A549 (cell line): ENCODE results near the gene PADI6. TPM values are rescaled to one million over a fixed set of nuclear protein-coding genes. Genes with fewer than 3 reads are reported as not detected.

Experiments
- ATAC-seq, 2 experiments: fragments of 200-7000 bp in 1 of 2; fragments of >200 bp in 1 of 2; cut with Nextera tagmentation in 1 of 2; cut with Tn5 transposase in 1 of 2; 3 replicates each; pipeline versions ENCODE4 v1.8.0 to v1.9.1; 2018 to 2020; ENCODE audit warnings: mild to moderate bottlenecking in 1 of 2, moderate library complexity in 1 of 2
- CTCF ChIA-PET: fragments of 300-600 bp; sonication (Branson Sonifier 250); formaldehyde crosslinking; extraction: SDS; loops from one replicate; lab custom pipeline; 2021; ENCODE audit warnings: antibody characterized with exemption, inconsistent platforms; lab: Yijun Ruan, JAX
- POLR2A ChIA-PET: fragments of 350-600 bp; formaldehyde crosslinking; extraction: SDS; loops from one replicate; lab custom pipeline; 2021; ENCODE audit warnings: antibody characterized with exemption, inconsistent platforms; lab: Yijun Ruan, JAX
- DNase-seq, 2 experiments: peaks; one replicate each; pipeline versions ENCODE4 v3.0.0 to v3.0.0-alpha.2; 2011 to 2016; ENCODE audit warnings: low read depth in 1 of 2, low spot score in 1 of 2
- FAIRE-seq: peaks from 2 replicates; lab custom pipeline; 2011; peaks lifted over from hg19 to GRCh38; lab: Jason Lieb, UNC
- H3K27ac ChIP-seq, 2 experiments: fragments of >200 bp; sonication (Bioruptor Twin); formaldehyde crosslinking; 3 replicates each; pipeline ENCODE4 v1.5.1; 2016 to 2017
- H3K4me1 ChIP-seq: fragments of >200 bp; sonication (Bioruptor Twin); formaldehyde crosslinking; 3 replicates; pipeline ENCODE4 v1.6.1; 2016
- H3K4me2 ChIP-seq: fragments of >200 bp; sonication (Bioruptor Twin); formaldehyde crosslinking; 3 replicates; pipeline ENCODE4 v1.6.1; 2016
- H3K4me3 ChIP-seq: fragments of >200 bp; sonication (Bioruptor Twin); formaldehyde crosslinking; 3 replicates; pipeline ENCODE4 v1.5.1; 2016
- H3K9me3 ChIP-seq: fragments of >200 bp; sonication (Bioruptor Twin); formaldehyde crosslinking; 3 replicates; pipeline ENCODE4 v1.6.1; 2016
- BHLHE40 ChIP-seq: IDR thresholded peaks from 2 replicates; pipeline ENCODE4 v1.6.1; 2012; ENCODE audit warnings: low read depth, low read length, inconsistent platforms
- CBX2 ChIP-seq: fragments of 200-600 bp; sonication (generic); IDR thresholded peaks from 2 replicates; pipeline ENCODE4 v1.6.1; 2016; ENCODE audit warnings: low read depth, mild to moderate bottlenecking, borderline replicate concordance
- CHD2 ChIP-seq: fragments of 150-350 bp; IDR thresholded peaks from 2 replicates; pipeline ENCODE4 v1.6.1; 2014; ENCODE audit warnings: low read length; ENCODE audit not compliant: partially characterized antibody
- EHF ChIP-seq: fragments of 250-450 bp; sonication (Bioruptor Pico); IDR thresholded peaks from 2 replicates; pipeline ENCODE4 v1.5.0; 2020; ENCODE audit warnings: mild to moderate bottlenecking
- EHMT2 ChIP-seq: fragments of 200-600 bp; sonication (generic); IDR thresholded peaks from 2 replicates; pipeline ENCODE4 v1.6.1; 2016; ENCODE audit warnings: antibody characterized with exemption, low read depth, mild to moderate bottlenecking, moderate library complexity
- EP300 ChIP-seq, 2 experiments: fragments of >200 bp; sonication (Bioruptor Twin); formaldehyde crosslinking; IDR thresholded peaks; 2 replicates in 1 of 2; 3 replicates in 1 of 2; pipeline ENCODE4 v1.6.1; 2016 to 2017
- ESRRA ChIP-seq: fragments of 150-350 bp; IDR thresholded peaks from 2 replicates; pipeline ENCODE4 v1.6.1; 2014; ENCODE audit warnings: mild to moderate bottlenecking, low read length, borderline replicate concordance
- FOSB ChIP-seq: fragments of 250-450 bp; sonication (Bioruptor Pico); IDR thresholded peaks from 2 replicates; pipeline ENCODE4 v1.5.0; 2020; ENCODE audit warnings: mild to moderate bottlenecking, moderate library complexity
- HEYL ChIP-seq: fragments of 250-450 bp; sonication (Bioruptor Pico); IDR thresholded peaks from 2 replicates; pipeline ENCODE4 v1.8.0; 2021; ENCODE audit warnings: mild to moderate bottlenecking, moderate library complexity
- HMGXB4 ChIP-seq: fragments of 250-450 bp; sonication (Bioruptor Pico); IDR thresholded peaks from 2 replicates; pipeline ENCODE4 v1.5.0; 2021; ENCODE audit warnings: mild to moderate bottlenecking, moderate library complexity, borderline replicate concordance
- HOXA7 ChIP-seq: fragments of 250-450 bp; sonication (Bioruptor Pico); IDR thresholded peaks from 2 replicates; pipeline ENCODE4 v1.5.0; 2020; ENCODE audit warnings: mild to moderate bottlenecking, moderate library complexity
- HOXB13 ChIP-seq: fragments of 250-450 bp; sonication (Bioruptor Pico); IDR thresholded peaks from 2 replicates; pipeline ENCODE4 v1.5.0; 2020; ENCODE audit warnings: low read depth, mild to moderate bottlenecking, moderate library complexity
- JUN ChIP-seq, 2 experiments: fragments of >200 bp; sonication (Bioruptor Twin); formaldehyde crosslinking; IDR thresholded peaks; 2 replicates in 1 of 2; 3 replicates in 1 of 2; pipeline ENCODE4 v1.6.1; 2016 to 2017
- JUNB ChIP-seq: fragments of >200 bp; sonication (Bioruptor Twin); formaldehyde crosslinking; IDR thresholded peaks from 2 replicates; pipeline ENCODE4 v1.6.1; 2016
- KDM1A ChIP-seq: fragments of 200-600 bp; sonication (generic); IDR thresholded peaks from 2 replicates; pipeline ENCODE4 v1.6.1; 2016; ENCODE audit warnings: low read depth, mild to moderate bottlenecking
- MAFK ChIP-seq: fragments of 450-650 bp; IDR thresholded peaks from 2 replicates; pipeline ENCODE4 v1.6.1; 2014; ENCODE audit not compliant: partially characterized antibody
- MYC ChIP-seq: IDR thresholded peaks from 2 replicates; pipeline ENCODE4 v1.6.1; 2012; ENCODE audit warnings: mild to moderate bottlenecking, inconsistent platforms, low read length, improper control_type of control experiment, borderline replicate concordance
- NPAS2 ChIP-seq: fragments of 250-450 bp; sonication (Bioruptor Pico); IDR thresholded peaks from 2 replicates; pipeline ENCODE4 v1.8.0; 2022; ENCODE audit warnings: mild to moderate bottlenecking, moderate library complexity, borderline replicate concordance
- PBX3 ChIP-seq: IDR thresholded peaks from 2 replicates; pipeline ENCODE4 v1.6.1; 2012
- POLR2AphosphoS2 ChIP-seq: conservative IDR thresholded peaks from 2 replicates; pipeline ENCODE4 v1.6.1; 2012; ENCODE audit warnings: low read length, improper control_type of control experiment, inconsistent platforms
- RAD21 ChIP-seq, 2 experiments: fragments of >200 bp in 1 of 2; sonication (Bioruptor Twin) in 1 of 2; formaldehyde crosslinking in 1 of 2; IDR thresholded peaks in 1 of 2; conservative IDR thresholded peaks in 1 of 2; 2 replicates in 1 of 2; 3 replicates in 1 of 2; pipeline ENCODE4 v1.6.1; 2012 to 2018; ENCODE audit warnings: inconsistent platforms in 1 of 2
- RCOR1 ChIP-seq: fragments of 150-350 bp; IDR thresholded peaks from 2 replicates; pipeline ENCODE4 v1.6.1; 2014; ENCODE audit warnings: antibody characterized with exemption, low read length, low read depth
- RNF2 ChIP-seq: fragments of 200-600 bp; sonication (generic); IDR thresholded peaks from 2 replicates; pipeline ENCODE4 v1.6.1; 2016; ENCODE audit warnings: low read depth, mild to moderate bottlenecking, antibody characterized with exemption, moderate library complexity, borderline replicate concordance
- TFCP2L1 ChIP-seq: fragments of 250-450 bp; sonication (Bioruptor Pico); IDR thresholded peaks from 2 replicates; pipeline ENCODE4 v1.5.0; 2021; ENCODE audit warnings: mild to moderate bottlenecking
- TP53 ChIP-seq: fragments of 250-450 bp; sonication (Bioruptor Pico); IDR thresholded peaks from 2 replicates; pipeline ENCODE4 v1.5.0; 2021; ENCODE audit warnings: mild to moderate bottlenecking, moderate library complexity
- ZSCAN20 ChIP-seq: fragments of 250-450 bp; sonication (Bioruptor Pico); IDR thresholded peaks from 2 replicates; pipeline ENCODE4 v1.8.0; 2022; ENCODE audit warnings: mild to moderate bottlenecking, moderate library complexity
- WGBS: methylation state at CpG from one replicate; pipeline ENCODE4 v1.1.6; 2017; ENCODE audit errors: missing lambda C conversion rate; 5-methylcytosine and 5-hydroxymethylcytosine counted together
- polyA minus RNA-seq: library from RNA; depleted of rRNA, polyadenylated mRNA; stranded (reverse); fragments of >200 nt; gene quantifications from 2 replicates; pipeline ENCODE4 v1.2.3, GENCODE V29; 2011; rRNA and poly(A)+ RNA removed
- polyA plus RNA-seq, 4 experiments: library from polyadenylated mRNA; depleted of rRNA in 3 of 4; stranded (reverse); fragments of >200 nt; fragmentation: RNase III in 1 of 4; extraction: RNeasy Plus Mini Kit Qiagen cat#74134 plus additional on column Dnase treatment in 1 of 4; gene quantifications; 2 replicates in 3 of 4; 3 replicates in 1 of 4; pipeline ENCODE4 v1.2.3, GENCODE V29; 2011 to 2017
- TF ChIP-seq, protein P1 (sequence below): fragments of >200 bp; sonication (Bioruptor Twin); formaldehyde crosslinking; IDR thresholded peaks from 3 replicates; pipeline ENCODE4 v1.6.1; 2016
- TF ChIP-seq, protein P2 (sequence below): fragments of >200 bp; sonication (Bioruptor Twin); formaldehyde crosslinking; IDR thresholded peaks from 3 replicates; pipeline ENCODE4 v1.5.1; 2016

Gene PADI6
- polyA plus RNA-seq (2011; rRNA removed) (not detected in 2 replicates), polyA plus RNA-seq (2017; fragmentation: RNase III; extraction: RNeasy Plus Mini Kit Qiagen cat#74134 plus additional on column Dnase treatment) (not detected in 3 replicates), polyA minus RNA-seq (not detected in 2 replicates)
- polyA plus RNA-seq (2012; cell fraction: cytosol; rRNA removed), result not detected in 2 replicates
- not detected in 2 replicates for polyA plus RNA-seq (2012; cell fraction: nucleus; rRNA removed)

GRCh38 chr1:17371896-17372295 is at the start of gene PADI6:
PADI6 (plus strand) TSS chr1:17372196; CDS start chr1:17372246, 50 bp downstream.
- no peak within 1 kb of the TSS for H3K4me3 ChIP-seq
- ATAC-seq (0 out of 6 replicates have a peak, but pooled peaks of 1 of the 2 experiments have one; percentile 27), FAIRE-seq (no peak), DNase-seq (no peak)
- WGBS, result 64% methylated on average over 3 of the region's 7 CpGs
- no peaks in the 10 kb centered on the region for H3K9me3 ChIP-seq
- H3K27ac ChIP-seq, result 0 out of 6 replicates have a peak within 1 kb of the TSS, but pooled peaks of 1 of the 2 experiments have one; percentile 9
- ChIA-PET POLR2A (no interaction called here), CTCF (interaction anchor here (0.6 to 2.2 kb wide), 12 partner anchors 11 to 1423 kb away, joined by 3 to 11 read pairs (median 4); no protein-coding TSS in a partner anchor)
- H3K4me1 ChIP-seq, result no peaks in the 10 kb centered on the region; the same call in 2 of the 3 replicates
- H3K4me2 ChIP-seq, result no peak within 1 kb of the TSS
- TF ChIP-seq RNF2 (no peak), MYC (no peak), TP53 (no peak), CHD2 (no peak), HEYL (no peak), POLR2AphosphoS2 (no peak), RCOR1 (no peak), BHLHE40 (no peak), ESRRA (no peak), MAFK (no peak)
- TF ChIP-seq, protein P1, sequence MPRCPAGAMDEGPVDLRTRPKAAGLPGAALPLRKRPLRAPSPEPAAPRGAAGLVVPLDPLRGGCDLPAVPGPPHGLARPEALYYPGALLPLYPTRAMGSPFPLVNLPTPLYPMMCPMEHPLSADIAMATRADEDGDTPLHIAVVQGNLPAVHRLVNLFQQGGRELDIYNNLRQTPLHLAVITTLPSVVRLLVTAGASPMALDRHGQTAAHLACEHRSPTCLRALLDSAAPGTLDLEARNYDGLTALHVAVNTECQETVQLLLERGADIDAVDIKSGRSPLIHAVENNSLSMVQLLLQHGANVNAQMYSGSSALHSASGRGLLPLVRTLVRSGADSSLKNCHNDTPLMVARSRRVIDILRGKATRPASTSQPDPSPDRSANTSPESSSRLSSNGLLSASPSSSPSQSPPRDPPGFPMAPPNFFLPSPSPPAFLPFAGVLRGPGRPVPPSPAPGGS, result no peak

DNA sequence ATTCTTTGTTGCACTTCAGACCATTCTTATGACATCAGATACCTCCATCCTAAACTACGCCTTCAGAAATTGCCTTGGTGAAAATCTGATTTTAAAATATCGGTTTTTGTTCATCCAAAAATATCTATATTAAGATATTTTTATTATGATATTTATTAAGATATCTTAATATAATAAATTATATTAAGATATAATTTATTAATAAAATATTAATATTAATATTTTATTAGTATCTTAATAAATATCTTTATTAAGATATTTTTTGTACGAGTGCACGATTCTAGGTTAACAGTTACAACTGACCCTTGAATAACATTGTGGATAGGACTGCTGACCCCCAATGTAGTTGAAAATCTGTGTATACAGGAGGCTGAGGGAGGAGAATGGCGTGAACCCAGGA is 43.1 kb upstream of the PADI6 start:
- no peaks in the 10 kb centered on the region for H3K9me3 ChIP-seq
- CTCF ChIA-PET, result interaction anchor here (1.2 to 3.6 kb wide), 2 partner anchors 7 to 203 kb away, joined by 3 to 12 read pairs; no protein-coding TSS in a partner anchor
- TF ChIP-seq ZSCAN20 (CRISPR knock-in tag) (no peak), EHMT2 (no peak), CBX2 (no peak), MYC (no peak), FOSB (CRISPR knock-in tag) (no peak), EHF (CRISPR knock-in tag) (no peak), TFCP2L1 (no peak), NPAS2 (CRISPR knock-in tag) (no peak), KDM1A (no peak)

DNA sequence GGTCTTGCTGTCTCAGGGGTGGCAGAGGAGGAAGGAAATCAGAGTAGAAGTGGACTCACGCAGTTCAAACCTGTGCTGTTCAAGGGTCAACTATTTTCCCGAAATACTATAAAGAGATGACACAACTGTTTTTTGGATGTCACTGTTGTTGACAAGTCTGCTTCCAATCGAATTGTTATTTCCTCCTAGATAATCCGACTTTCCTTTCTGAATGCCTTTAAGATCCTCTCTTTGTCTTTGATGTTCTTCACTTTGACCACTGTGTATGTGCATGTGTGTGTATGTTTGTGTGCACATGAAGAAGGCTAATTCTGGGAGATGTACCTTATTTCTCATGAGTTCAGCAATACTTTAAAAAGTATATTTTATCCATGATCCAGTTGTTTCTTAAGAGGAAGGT is 42.4 kb upstream of the PADI6 start:
- DNase-seq (no peak), FAIRE-seq (no peak), ATAC-seq (no peak)
- H3K4me1 ChIP-seq, result no peaks in the 10 kb centered on the region
- H3K9me3 ChIP-seq, result no peaks in the 10 kb centered on the region
- no peak overlapping the region for H3K27ac ChIP-seq
- H3K4me2 ChIP-seq, result no peak overlapping the region
- POLR2A ChIA-PET, result no interaction called here
- no peak overlapping the region for H3K4me3 ChIP-seq
- WGBS, result 55% methylated on average over 4 of the region's 4 CpGs
- CTCF ChIA-PET, result interaction anchor here (1.2 kb wide), 1 partner anchor 204 kb away, joined by 3 read pairs; no protein-coding TSS in a partner anchor
- TF ChIP-seq EP300 (IDR thresholded peaks at IDR 0.05), result no peak
- no peak for TF ChIP-seq HOXB13 (CRISPR knock-in tag)
- no peak for TF ChIP-seq PBX3
- TF ChIP-seq JUN (IDR thresholded peaks at IDR 0.05), result no peak
- no peak for TF ChIP-seq EHMT2
- no peak for TF ChIP-seq HEYL
- no peak for TF ChIP-seq NPAS2 (CRISPR knock-in tag)
- TF ChIP-seq, protein P2, sequence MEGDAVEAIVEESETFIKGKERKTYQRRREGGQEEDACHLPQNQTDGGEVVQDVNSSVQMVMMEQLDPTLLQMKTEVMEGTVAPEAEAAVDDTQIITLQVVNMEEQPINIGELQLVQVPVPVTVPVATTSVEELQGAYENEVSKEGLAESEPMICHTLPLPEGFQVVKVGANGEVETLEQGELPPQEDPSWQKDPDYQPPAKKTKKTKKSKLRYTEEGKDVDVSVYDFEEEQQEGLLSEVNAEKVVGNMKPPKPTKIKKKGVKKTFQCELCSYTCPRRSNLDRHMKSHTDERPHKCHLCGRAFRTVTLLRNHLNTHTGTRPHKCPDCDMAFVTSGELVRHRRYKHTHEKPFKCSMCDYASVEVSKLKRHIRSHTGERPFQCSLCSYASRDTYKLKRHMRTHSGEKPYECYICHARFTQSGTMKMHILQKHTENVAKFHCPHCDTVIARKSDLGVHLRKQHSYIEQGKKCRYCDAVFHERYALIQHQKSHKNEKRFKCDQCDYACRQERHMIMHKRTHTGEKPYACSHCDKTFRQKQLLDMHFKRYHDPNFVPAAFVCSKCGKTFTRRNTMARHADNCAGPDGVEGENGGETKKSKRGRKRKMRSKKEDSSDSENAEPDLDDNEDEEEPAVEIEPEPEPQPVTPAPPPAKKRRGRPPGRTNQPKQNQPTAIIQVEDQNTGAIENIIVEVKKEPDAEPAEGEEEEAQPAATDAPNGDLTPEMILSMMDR, result no peak
- no peak for TF ChIP-seq HOXA7 (CRISPR knock-in tag)
- TF ChIP-seq POLR2AphosphoS2, result no peak
- no peak for TF ChIP-seq RAD21 (conservative IDR thresholded peaks at IDR 0.05 in 1 of 2, IDR thresholded peaks at IDR 0.05 in 1 of 2)
- no peak for TF ChIP-seq JUNB
- no peak for TF ChIP-seq HMGXB4
- no peak for TF ChIP-seq TP53

More for the DNA sequence above, 43.1 kb upstream of the PADI6 start:
- ATAC-seq (no peak), DNase-seq (no peak), FAIRE-seq (no peak)
- 68% methylated on average over 5 of the region's 5 CpGs for WGBS
- Histone ChIP-seq H3K27ac (no peak overlapping the region), H3K4me2 (no peak overlapping the region), H3K4me1 (no peaks in the 10 kb centered on the region), H3K4me3 (no peak overlapping the region)
- POLR2A ChIA-PET, result no interaction called here
